Measurements from ENCODE around the gene BRD7.

The BRD7 gene

GRCh38 chr16:50305441-50306061 is 63.2 kb downstream of the BRD7 start:
- DNase-seq (ENCODE audit: low spot score): no peak
- no peak for TF ChIP-seq CTCF (IDR thresholded peaks at IDR 0.05; ENCODE audit: extremely low read depth, missing control alignments)

GRCh38 chr16:50304467-50305440 is 64.0 kb downstream of the BRD7 start:
- no peak for DNase-seq (ENCODE audit: low spot score)
- no peak for TF ChIP-seq CTCF (IDR thresholded peaks at IDR 0.05; ENCODE audit: extremely low read depth, missing control alignments)

- TF ChIP-seq CTCF (IDR thresholded peaks at IDR 0.05; ENCODE audit: extremely low read depth, missing control alignments): no peak
Observed at GRCh38 chr16:50303605-50304466, 65.0 kb downstream of the BRD7 start.

GRCh38 chr16:50303041-50303604 is 65.7 kb downstream of the BRD7 start:
- no peak for TF ChIP-seq CTCF (IDR thresholded peaks at IDR 0.05; ENCODE audit: extremely low read depth, missing control alignments)
- DNase-seq (ENCODE audit: low spot score): no peak

More at GRCh38 chr16:50303605-50304466, 65.0 kb downstream of the BRD7 start:
- DNase-seq (ENCODE audit: low spot score): no peak

GRCh38 chr16:50302472-50303005 is 66.2 kb downstream of the BRD7 start:
- DNase-seq (ENCODE audit: low spot score): no peak
- no peak for TF ChIP-seq CTCF (IDR thresholded peaks at IDR 0.05; ENCODE audit: extremely low read depth, missing control alignments)

GRCh38 chr16:50301626-50302471 is 66.9 kb downstream of the BRD7 start:
- no peak for DNase-seq (ENCODE audit: low spot score)
- TF ChIP-seq CTCF (IDR thresholded peaks at IDR 0.05; ENCODE audit: extremely low read depth, missing control alignments): no peak
